LNCAP (cell line): Measurements from ENCODE around the gene RAPGEF1.

Experiments
- CTCF ChIP-seq: fragments of 450-650 bp; IDR thresholded peaks from 2 replicates; pipeline ENCODE4 v1.5.1; 2017; ENCODE audit warnings: mild to moderate bottlenecking

RAPGEF1 gene

GRCh38 chr9:131539223-131539923 lies 200.5 kb downstream of the RAPGEF1 start:
- TF ChIP-seq CTCF, result no peak

- no peak for TF ChIP-seq CTCF
These were observed 201.9 kb downstream of the RAPGEF1 start for GRCh38 chr9:131537946-131538345.

GRCh38 chr9:131534721-131535237 lies 205.1 kb downstream of the RAPGEF1 start:
- no peak for TF ChIP-seq CTCF

- no peak for TF ChIP-seq CTCF
These were observed 208.7 kb downstream of the RAPGEF1 start, which contains the start of gene UCK1 for GRCh38 chr9:131530920-131531832. Gene UCK1, minus strand, starts transcription at chr9:131531263. Its CDS starts 89 bp downstream, at chr9:131531174.

GRCh38 chr9:131530546-131530919 lies 209.3 kb downstream of the RAPGEF1 start:
- no peak for TF ChIP-seq CTCF

- TF ChIP-seq CTCF, result peak; percentile 35; the same call in 1 of the 2 replicates
These were observed 210.0 kb downstream of the RAPGEF1 start for GRCh38 chr9:131529597-131530545.
